ENCODE data around the gene INO80C. TPM values are rescaled to one million over a fixed set of nuclear protein-coding genes. Genes with fewer than 3 reads are reported as not detected.

The INO80C gene
- total and polyA plus RNA-seq, 2 donors from 2014 or later: 20.9 to 38.2 TPM

GRCh38 chr18:35484034-35484433 lies 13.7 kb downstream of the INO80C start:
- intact Hi-C loops (cut with DNase I): no loop called here
- no peak for FAIRE-seq

GRCh38 chr18:35481960-35482366 lies 15.8 kb downstream of the INO80C start:
- TF ChIP-seq, protein P1, sequence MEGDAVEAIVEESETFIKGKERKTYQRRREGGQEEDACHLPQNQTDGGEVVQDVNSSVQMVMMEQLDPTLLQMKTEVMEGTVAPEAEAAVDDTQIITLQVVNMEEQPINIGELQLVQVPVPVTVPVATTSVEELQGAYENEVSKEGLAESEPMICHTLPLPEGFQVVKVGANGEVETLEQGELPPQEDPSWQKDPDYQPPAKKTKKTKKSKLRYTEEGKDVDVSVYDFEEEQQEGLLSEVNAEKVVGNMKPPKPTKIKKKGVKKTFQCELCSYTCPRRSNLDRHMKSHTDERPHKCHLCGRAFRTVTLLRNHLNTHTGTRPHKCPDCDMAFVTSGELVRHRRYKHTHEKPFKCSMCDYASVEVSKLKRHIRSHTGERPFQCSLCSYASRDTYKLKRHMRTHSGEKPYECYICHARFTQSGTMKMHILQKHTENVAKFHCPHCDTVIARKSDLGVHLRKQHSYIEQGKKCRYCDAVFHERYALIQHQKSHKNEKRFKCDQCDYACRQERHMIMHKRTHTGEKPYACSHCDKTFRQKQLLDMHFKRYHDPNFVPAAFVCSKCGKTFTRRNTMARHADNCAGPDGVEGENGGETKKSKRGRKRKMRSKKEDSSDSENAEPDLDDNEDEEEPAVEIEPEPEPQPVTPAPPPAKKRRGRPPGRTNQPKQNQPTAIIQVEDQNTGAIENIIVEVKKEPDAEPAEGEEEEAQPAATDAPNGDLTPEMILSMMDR (IDR thresholded peaks at IDR 0.05; ENCODE audit: borderline replicate concordance, extremely low read depth, insufficient read depth): no peak
- H3K27ac ChIP-seq (ENCODE audit: low read depth in 2 of 2, low read length in 2 of 2): peak overlapping the region; percentile 55 to 65
- DNase-seq: peak in 1 of 5 donors; percentile 37
- H3K4me1 ChIP-seq (ENCODE audit: control insufficient read depth in 2 of 3, insufficient read depth in 2 of 3, low read depth in 1 of 3, low read length in 3 of 3): peaks cover 0 to 21% (median 5%) of the 10 kb centered on the region in 3 donors
- no peaks in the 10 kb centered on the region for H3K36me3 ChIP-seq (ENCODE audit: control insufficient read depth in 2 of 3, insufficient read depth in 3 of 3, low read length in 3 of 3)
- H3K9me3 ChIP-seq (ENCODE audit: control insufficient read depth in 2 of 3, insufficient read depth in 1 of 3, low read length in 3 of 3): no peaks in the 10 kb centered on the region
- H3K9ac ChIP-seq (ENCODE audit: low read length in 3 of 3): no peak overlapping the region
- H3K27me3 ChIP-seq (ENCODE audit: control insufficient read depth, insufficient read depth, low read length): no peaks in the 10 kb centered on the region
- peak overlapping the region in 2 of 3 donors; percentile 30 to 38 for H3K4me3 ChIP-seq (ENCODE audit: low read length in 3 of 3)
- FAIRE-seq: no peak
- intact Hi-C loops (cut with DNase I): no loop called here

More at GRCh38 chr18:35484034-35484433, 13.7 kb downstream of the INO80C start:
- TF ChIP-seq, protein P1 (IDR thresholded peaks at IDR 0.05; ENCODE audit: borderline replicate concordance, extremely low read depth, insufficient read depth): no peak
- Histone ChIP-seq H3K9ac (ENCODE audit: low read length in 3 of 3) (no peak overlapping the region), H3K4me3 (ENCODE audit: low read length in 3 of 3) (no peak overlapping the region), H3K27ac (ENCODE audit: low read depth in 2 of 2, low read length in 2 of 2) (no peak overlapping the region), H3K4me1 (ENCODE audit: control insufficient read depth in 2 of 3, insufficient read depth in 2 of 3, low read depth in 1 of 3, low read length in 3 of 3) (peaks cover 0 to 15% (median 5%) of the 10 kb centered on the region in 3 donors), H3K9me3 (ENCODE audit: control insufficient read depth in 2 of 3, insufficient read depth in 1 of 3, low read length in 3 of 3) (no peaks in the 10 kb centered on the region), H3K36me3 (ENCODE audit: control insufficient read depth in 2 of 3, insufficient read depth in 3 of 3, low read length in 3 of 3) (no peaks in the 10 kb centered on the region), H3K27me3 (ENCODE audit: control insufficient read depth, insufficient read depth, low read length) (no peaks in the 10 kb centered on the region)
- no peak for DNase-seq

DNA sequence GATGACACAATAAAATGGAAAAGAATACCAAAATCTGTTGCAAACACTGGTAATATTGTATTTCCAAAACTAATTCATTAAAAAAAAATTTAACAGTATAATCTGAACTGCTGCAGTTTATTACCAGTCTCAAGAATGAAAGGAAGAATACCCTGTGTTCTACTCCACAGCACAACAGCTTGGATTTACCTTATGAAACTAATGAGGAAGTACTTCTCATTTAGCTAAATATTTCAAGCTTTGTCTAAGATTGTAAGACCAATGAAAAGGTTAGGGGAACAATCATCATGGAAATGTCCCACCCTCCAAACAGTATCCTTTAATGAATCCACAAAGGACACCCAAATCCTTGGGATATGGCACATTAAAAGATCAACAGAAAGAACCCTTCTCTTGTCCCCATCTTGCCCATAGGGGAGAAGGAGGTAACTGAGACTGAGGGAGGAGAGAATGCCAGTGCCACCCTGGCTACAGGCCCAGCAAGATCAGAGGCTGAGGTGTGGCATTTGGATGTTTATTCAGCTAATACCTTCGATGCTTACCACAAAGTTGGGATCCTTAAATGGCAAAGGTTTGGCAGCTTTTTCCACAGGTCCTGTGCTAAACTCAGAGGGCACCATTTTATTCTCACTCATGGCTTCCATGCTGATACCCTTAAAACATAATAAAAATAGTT lies 17.7 kb downstream of the INO80C start:
- Histone ChIP-seq H3K27me3 (ENCODE audit: control insufficient read depth, insufficient read depth, low read length) (no peaks in the 10 kb centered on the region), H3K4me3 (ENCODE audit: low read length in 3 of 3) (no peak overlapping the region), H3K4me1 (ENCODE audit: control insufficient read depth in 2 of 3, insufficient read depth in 2 of 3, low read depth in 1 of 3, low read length in 3 of 3) (peaks cover 0 to 21% (median 5%) of the 10 kb centered on the region in 3 donors), H3K36me3 (ENCODE audit: control insufficient read depth in 2 of 3, insufficient read depth in 3 of 3, low read length in 3 of 3) (no peaks in the 10 kb centered on the region), H3K9ac (ENCODE audit: low read length in 3 of 3) (no peak overlapping the region), H3K9me3 (ENCODE audit: control insufficient read depth in 2 of 3, insufficient read depth in 1 of 3, low read length in 3 of 3) (no peaks in the 10 kb centered on the region), H3K27ac (ENCODE audit: low read depth in 2 of 2, low read length in 2 of 2) (no peak overlapping the region)
- DNase-seq (no peak), FAIRE-seq (no peak)
- TF ChIP-seq, protein P1 (IDR thresholded peaks at IDR 0.05; ENCODE audit: borderline replicate concordance, extremely low read depth, insufficient read depth): no peak
- intact Hi-C loops (cut with DNase I): no loop called here
